H1 (cell line): ENCODE results near the gene LTN1. TPM values are rescaled to one million over a fixed set of nuclear protein-coding genes. Genes with fewer than 3 reads are reported as not detected.

Source experiments
- CTCF ChIA-PET: fragments of 300-600 bp; sonication (Branson Sonifier 250); formaldehyde crosslinking; loops from one replicate; lab custom pipeline; 2021; ENCODE audit not compliant: partially characterized antibody; lab: Charles Lee
- POLR2A ChIA-PET: fragments of 300-600 bp; sonication (Branson Sonifier 250); formaldehyde crosslinking; loops from one replicate; lab custom pipeline; 2021; ENCODE audit warnings: inconsistent platforms; ENCODE audit not compliant: partially characterized antibody; lab: Charles Lee
- DNase-seq, 2 experiments: peaks; one replicate each; pipeline versions ENCODE4 v3.0.0 to v3.0.0-alpha.2; 2010 to 2022; ENCODE audit warnings: low spot score in 2 of 2, low read depth in 1 of 2, mixed read lengths in 1 of 2
- FAIRE-seq: peaks from 2 replicates; lab custom pipeline; 2011; peaks lifted over from hg19 to GRCh38; lab: Jason Lieb, UNC
- H2AFZ ChIP-seq: 2 replicates; pipeline ENCODE4 v1.8.1; 2012; ENCODE audit warnings: low read length, inconsistent platforms
- H2AK5ac ChIP-seq: 2 replicates; pipeline ENCODE4 v1.6.1; 2013; ENCODE audit warnings: low read depth, low read length
- H2BK120ac ChIP-seq: replicated peaks from 2 replicates; pipeline ENCODE3; 2013; ENCODE audit warnings: low read depth, low read length, inconsistent platforms
- H2BK12ac ChIP-seq: 2 replicates; pipeline ENCODE4 v1.6.1; 2013; ENCODE audit warnings: low read depth, low read length
- H2BK15ac ChIP-seq: 2 replicates; pipeline ENCODE4 v1.6.1; 2013; ENCODE audit warnings: low read length
- H2BK20ac ChIP-seq: 2 replicates; pipeline ENCODE4 v1.6.1; 2013; ENCODE audit warnings: low read length
- H2BK5ac ChIP-seq: 2 replicates; pipeline ENCODE4 v1.6.1; 2013; ENCODE audit warnings: low read depth, low read length
- H3K14ac ChIP-seq: 2 replicates; pipeline ENCODE4 v1.6.1; 2013; ENCODE audit warnings: inconsistent platforms; ENCODE audit not compliant: insufficient read length
- H3K18ac ChIP-seq: 2 replicates; pipeline ENCODE4 v1.6.1; 2013; ENCODE audit warnings: low read length; ENCODE audit errors: extremely low read depth
- H3K23ac ChIP-seq: 2 replicates; pipeline ENCODE4 v1.6.1; 2013; ENCODE audit warnings: inconsistent platforms; ENCODE audit not compliant: insufficient read length
- H3K23me2 ChIP-seq: 2 replicates; pipeline ENCODE4 v1.6.1; 2013; ENCODE audit warnings: low read depth, low read length
- H3K27ac ChIP-seq: 2 replicates; pipeline ENCODE4 v1.6.1; 2011; ENCODE audit warnings: low read depth, low read length, inconsistent platforms
- H3K27me3 ChIP-seq, 4 experiments: replicated peaks in 1 of 4; 1 replicate in 1 of 4; 2 replicates in 3 of 4; pipeline versions ENCODE4 v1.6.1 to v1.8.1; 2011 to 2013; ENCODE audit warnings: low read length in 3 of 4, mild to moderate bottlenecking in 3 of 4, inconsistent platforms in 2 of 4, mixed read lengths in 2 of 4, moderate library complexity in 1 of 4; ENCODE audit not compliant: control insufficient read depth in 3 of 4, insufficient read depth in 3 of 4; ENCODE audit errors: extremely low read depth in 1 of 4
- H3K36me3 ChIP-seq, 4 experiments: 2 replicates each; pipeline versions ENCODE4 v1.6.1 to v1.8.1; 2011 to 2013; ENCODE audit warnings: mild to moderate bottlenecking in 4 of 4, low read length in 3 of 4, moderate library complexity in 2 of 4, control low read depth in 1 of 4, inconsistent platforms in 1 of 4; ENCODE audit not compliant: insufficient read depth in 4 of 4, control insufficient read depth in 2 of 4
- H3K4ac ChIP-seq: replicated peaks from 2 replicates; pipeline ENCODE3; 2013; ENCODE audit warnings: low read length, low read depth, mixed read lengths, inconsistent platforms; ENCODE audit not compliant: insufficient read length
- H3K4me1 ChIP-seq, 4 experiments: replicated peaks in 1 of 4; 1 replicate in 1 of 4; 2 replicates in 3 of 4; pipeline versions ENCODE4 v1.6.1 to v1.8.1; 2011 to 2013; ENCODE audit warnings: low read length in 3 of 4, inconsistent platforms in 2 of 4, mixed read lengths in 1 of 4; ENCODE audit not compliant: insufficient read depth in 4 of 4, control insufficient read depth in 3 of 4
- H3K4me2 ChIP-seq, 2 experiments: 2 replicates each; pipeline versions ENCODE4 v1.6.1 to v1.8.1; 2011 to 2013; ENCODE audit warnings: low read depth in 2 of 2, low read length in 2 of 2, control low read depth in 1 of 2, inconsistent platforms in 1 of 2, mild to moderate bottlenecking in 1 of 2; ENCODE audit not compliant: insufficient read depth in 1 of 2
- H3K4me3 ChIP-seq, 4 experiments: fragments of 200-600, 300-600 bp in 1 of 4; sonication (generic), shearing (Covaris generic), sonication (Bioruptor Twin) in 1 of 4; 2 replicates each; pipeline versions ENCODE4 v1.5.1 to v1.8.1; 2011 to 2016; ENCODE audit warnings: low read length in 4 of 4, low read depth in 3 of 4, control low read depth in 2 of 4, inconsistent platforms in 2 of 4, mild to moderate bottlenecking in 2 of 4, mixed read lengths in 1 of 4, moderate library complexity in 1 of 4; ENCODE audit not compliant: insufficient read depth in 2 of 4; ENCODE audit errors: extremely low read depth in 1 of 4
- H3K56ac ChIP-seq: replicated peaks from 2 replicates; pipeline ENCODE3; 2013; ENCODE audit warnings: low read depth, mild to moderate bottlenecking, mixed read lengths, low read length, inconsistent platforms; ENCODE audit not compliant: insufficient read length
- H3K79me1 ChIP-seq: 2 replicates; pipeline ENCODE4 v1.6.1; 2013; ENCODE audit warnings: low read depth, low read length, control low read depth
- H3K79me2 ChIP-seq, 2 experiments: 2 replicates each; pipeline versions ENCODE4 v1.6.1 to v1.8.1; 2012 to 2013; ENCODE audit warnings: low read length in 2 of 2, mild to moderate bottlenecking in 2 of 2, inconsistent platforms in 1 of 2; ENCODE audit not compliant: insufficient read depth in 2 of 2, control insufficient read depth in 1 of 2
- H3K9ac ChIP-seq, 4 experiments: replicated peaks in 1 of 4; 1 replicate in 1 of 4; 2 replicates in 3 of 4; pipeline versions ENCODE4 v1.6.1 to v1.8.1; 2011 to 2013; ENCODE audit warnings: low read depth in 3 of 4, low read length in 3 of 4, control low read depth in 2 of 4, mild to moderate bottlenecking in 2 of 4, moderate library complexity in 2 of 4, inconsistent platforms in 1 of 4; ENCODE audit errors: extremely low read depth in 1 of 4
- H3K9me3 ChIP-seq, 2 experiments: 2 replicates each; pipeline versions ENCODE4 v1.6.1 to v1.8.1; 2012 to 2013; ENCODE audit warnings: mild to moderate bottlenecking in 2 of 2, moderate library complexity in 2 of 2, control low read depth in 1 of 2, inconsistent platforms in 1 of 2, low read depth in 1 of 2, low read length in 1 of 2, mixed read lengths in 1 of 2; ENCODE audit not compliant: insufficient read depth in 2 of 2
- H4K20me1 ChIP-seq, 2 experiments: replicated peaks in 1 of 2; 2 replicates each; pipeline versions ENCODE3 to v1.8.1; 2011 to 2013; ENCODE audit warnings: inconsistent platforms in 2 of 2, low read length in 2 of 2, mild to moderate bottlenecking in 1 of 2; ENCODE audit not compliant: insufficient read depth in 2 of 2, control insufficient read depth in 1 of 2
- H4K5ac ChIP-seq: 2 replicates; pipeline ENCODE4 v1.6.1; 2013; ENCODE audit warnings: low read length, low read depth, mixed read lengths, inconsistent platforms; ENCODE audit not compliant: insufficient read length
- H4K8ac ChIP-seq: 2 replicates; pipeline ENCODE4 v1.8.0; 2013; ENCODE audit warnings: mild to moderate bottlenecking, moderate library complexity, low read length, inconsistent platforms; ENCODE audit not compliant: insufficient read depth; ENCODE audit errors: extremely low read depth
- H4K91ac ChIP-seq: replicated peaks from 2 replicates; pipeline ENCODE3; 2013; ENCODE audit warnings: low read length, mixed read lengths, inconsistent platforms; ENCODE audit not compliant: insufficient read length
- EZH2 ChIP-seq: fragments of 200-600 bp; sonication (generic); IDR thresholded peaks from 2 replicates; pipeline ENCODE4 v1.7.1; 2012; ENCODE audit warnings: low read depth, mild to moderate bottlenecking, moderate library complexity, low read length, inconsistent platforms; ENCODE audit not compliant: severe bottlenecking
- KDM4A ChIP-seq: IDR thresholded peaks from one replicate; pipeline ENCODE4 v1.7.1; 2012; ENCODE audit warnings: low read depth, mild to moderate bottlenecking, moderate library complexity, low read length, inconsistent platforms; ENCODE audit not compliant: severe bottlenecking
- KDM5A ChIP-seq: fragments of 200-600 bp; IDR thresholded peaks from 2 replicates; pipeline ENCODE4 v1.7.1; 2012; ENCODE audit warnings: mild to moderate bottlenecking, low read length, inconsistent platforms, mixed read lengths
- MAX ChIP-seq: IDR thresholded peaks from 2 replicates; pipeline ENCODE4 v1.6.1; 2012; ENCODE audit warnings: inconsistent platforms
- TCF12 ChIP-seq: IDR thresholded peaks from 2 replicates; pipeline ENCODE4 v1.6.1; 2011; ENCODE audit warnings: low read depth, mild to moderate bottlenecking, low read length
- WGBS, 2 experiments: shearing (Covaris generic) in 1 of 2; methylation state at CpG; one replicate each; pipeline versions ENCODE4 v1.1.6 to v1.1.7; 2013 to 2015; ENCODE audit warnings: low lambda C conversion rate in 2 of 2, mixed read lengths in 2 of 2, inconsistent platforms in 1 of 2, low coverage in 1 of 2, missing lambda C conversion rate in 1 of 2; ENCODE audit not compliant: insufficient replicate concordance in 2 of 2, insufficient coverage in 1 of 2, insufficient read length in 1 of 2; ENCODE audit errors: extremely low coverage in 1 of 2, missing lambda C conversion rate in 1 of 2; 5-methylcytosine and 5-hydroxymethylcytosine counted together
- polyA plus RNA-seq, 7 experiments: library from polyadenylated mRNA; depleted of rRNA in 3 of 7; stranded (reverse) in 5 of 7; unstranded in 2 of 7; fragments of >200 nt in 5 of 7; fragments of 200-250 nt in 2 of 7; gene quantifications; 1 replicate in 5 of 7; 2 replicates in 1 of 7; 4 replicates in 1 of 7; pipeline versions ENCODE4 v1.2.1 to v1.2.3, GENCODE V29; 2011 to 2013; ENCODE audit warnings: missing spikeins in 2 of 7, mixed read lengths in 2 of 7
- total RNA-seq: library from RNA; stranded (reverse); fragmentation: NEBNext Ultra II Directional; extraction: Animal tissue kit (Norgen Biotek cat#: 25700); gene quantifications from 2 replicates; pipeline ENCODE4 v1.2.1, GENCODE V29; 2021

Gene LTN1
- total and polyA plus RNA-seq, 2 of the 8 experiments (the other 6 are each of a cell fraction or from before 2014, with no cell fraction given): 3.2 to 23.5 TPM

GRCh38 chr21:29033871-29034270 is 41.2 kb upstream of the LTN1 start:
- ChIA-PET CTCF (interaction anchor here (1.2 kb wide), 1 partner anchor 38 kb away, joined by 4 read pairs; no protein-coding TSS in a partner anchor), POLR2A (interaction anchor here (1.0 to 2.4 kb wide), 4 partner anchors 10 to 38 kb away, joined by 3 to 8 read pairs (median 4); partner anchors contain the start of gene USP16)
- H3K4me2 ChIP-seq: no peak overlapping the region
- DNase-seq (no peak), FAIRE-seq (no peak)
- no peak overlapping the region for H3K23ac ChIP-seq
- WGBS, 2 experiments: 92% methylated on average over 3 of the region's 3 CpGs; no CpG with 5 or more reads in 1 of the 2 experiments
- no peak overlapping the region for H2BK20ac ChIP-seq
- H3K4me1 ChIP-seq: no peaks in the 10 kb centered on the region
- H3K79me1 ChIP-seq: no peaks in the 10 kb centered on the region; the same call in 1 of the 2 replicates
- no peak overlapping the region for H2AK5ac ChIP-seq
- H3K23me2 ChIP-seq: no peaks in the 10 kb centered on the region; the same call in 1 of the 2 replicates
- no peak overlapping the region for H3K56ac ChIP-seq
- no peak overlapping the region for H4K8ac ChIP-seq
- no peak overlapping the region for H4K5ac ChIP-seq
- H3K4me3 ChIP-seq: no peak overlapping the region
- H3K9me3 ChIP-seq: no peaks in the 10 kb centered on the region
- no peak overlapping the region for H3K18ac ChIP-seq
- H3K79me2 ChIP-seq: peaks cover 0 to under 1% of the 10 kb centered on the region in 2 experiments; a peak in 1 of 4 replicates
- no peak overlapping the region for H2BK5ac ChIP-seq
- H2BK120ac ChIP-seq: no peak overlapping the region
- H2AFZ ChIP-seq: no peak overlapping the region
- H4K20me1 ChIP-seq: peaks cover 0 to 5% of the 10 kb centered on the region in 2 experiments
- no peak overlapping the region for H4K91ac ChIP-seq
- H2BK15ac ChIP-seq: no peak overlapping the region
- H3K27ac ChIP-seq: no peak overlapping the region
- no peak overlapping the region for H2BK12ac ChIP-seq
- peaks cover 3 to 43% (median 27%) of the 10 kb centered on the region in 4 experiments; a peak in 6 of 8 replicates for H3K36me3 ChIP-seq
- H3K14ac ChIP-seq: no peak overlapping the region
- H3K4ac ChIP-seq: no peak overlapping the region
- no peak overlapping the region for H3K9ac ChIP-seq
- H3K27me3 ChIP-seq: no peaks in the 10 kb centered on the region
- no peak for TF ChIP-seq KDM5A
- no peak for TF ChIP-seq TCF12
- TF ChIP-seq KDM4A: no peak
- TF ChIP-seq EZH2: no peak
- no peak for TF ChIP-seq MAX
